H9 (cell line): ENCODE results near the gene DUSP23. TPM values are rescaled to one million over a fixed set of nuclear protein-coding genes. Genes with fewer than 3 reads are reported as not detected.

Experiments
- DNase-seq: peaks from one replicate; pipeline ENCODE4 v3.0.0-alpha.2; 2017
- H2AFZ ChIP-seq: one replicate; pipeline ENCODE4 v1.6.1; 2013; ENCODE audit warnings: mild to moderate bottlenecking, low read length, control low read depth, moderate library complexity
- H2AK5ac ChIP-seq: 2 replicates; pipeline ENCODE4 v1.6.1; 2013; ENCODE audit warnings: low read length, control low read depth, mixed read lengths; ENCODE audit not compliant: insufficient read length
- H2BK120ac ChIP-seq: one replicate; pipeline ENCODE4 v1.6.1; 2013; ENCODE audit warnings: low read depth, mild to moderate bottlenecking, low read length, control low read depth, inconsistent platforms; ENCODE audit not compliant: poor library complexity, severe bottlenecking
- H2BK12ac ChIP-seq: 2 replicates; pipeline ENCODE4 v1.6.1; 2013; ENCODE audit warnings: low read length, control low read depth, mixed read lengths, low read depth; ENCODE audit not compliant: insufficient read length
- H2BK15ac ChIP-seq: 2 replicates; pipeline ENCODE4 v1.6.1; 2013; ENCODE audit warnings: low read depth, low read length, control low read depth
- H2BK20ac ChIP-seq: one replicate; pipeline ENCODE4 v1.6.1; 2013; ENCODE audit warnings: low read depth, mild to moderate bottlenecking, low read length, control low read depth, inconsistent platforms; ENCODE audit not compliant: poor library complexity, severe bottlenecking
- H2BK5ac ChIP-seq: 2 replicates; pipeline ENCODE4 v1.6.1; 2013; ENCODE audit warnings: low read length, control low read depth, mixed read lengths; ENCODE audit not compliant: insufficient read length
- H3K14ac ChIP-seq: 2 replicates; pipeline ENCODE4 v1.6.1; 2013; ENCODE audit warnings: low read length, control low read depth; ENCODE audit not compliant: insufficient read depth
- H3K18ac ChIP-seq: 2 replicates; pipeline ENCODE4 v1.6.1; 2013; ENCODE audit warnings: low read depth, mild to moderate bottlenecking, mixed read lengths, low read length, control low read depth; ENCODE audit not compliant: insufficient read length
- H3K23ac ChIP-seq: 2 replicates; pipeline ENCODE4 v1.6.1; 2013; ENCODE audit warnings: low read length, control low read depth, mixed read lengths, low read depth; ENCODE audit not compliant: insufficient read length
- H3K23me2 ChIP-seq: 2 replicates; pipeline ENCODE4 v1.6.1; 2013; ENCODE audit warnings: low read depth, mild to moderate bottlenecking, mixed read lengths, low read length, control low read depth; ENCODE audit not compliant: insufficient read length, poor library complexity, severe bottlenecking
- H3K27ac ChIP-seq: 2 replicates; pipeline ENCODE4 v1.5.1; 2013; ENCODE audit warnings: low read length, control low read depth, mixed read lengths, low read depth; ENCODE audit not compliant: insufficient read length
- H3K27me3 ChIP-seq: 2 replicates; pipeline ENCODE4 v1.6.1; 2013; ENCODE audit warnings: low read length, control low read depth, inconsistent platforms; ENCODE audit not compliant: insufficient read depth
- H3K4ac ChIP-seq: 2 replicates; pipeline ENCODE4 v1.6.1; 2013; ENCODE audit warnings: low read depth, mild to moderate bottlenecking, control low read depth, inconsistent platforms, low read length, moderate library complexity
- H3K4me1 ChIP-seq: 2 replicates; pipeline ENCODE4 v1.6.1; 2013; ENCODE audit warnings: low read length, control low read depth, inconsistent platforms; ENCODE audit not compliant: insufficient read depth
- H3K4me2 ChIP-seq: 2 replicates; pipeline ENCODE4 v1.6.1; 2013; ENCODE audit warnings: low read length, control low read depth, mixed read lengths; ENCODE audit not compliant: insufficient read length, insufficient read depth
- H3K56ac ChIP-seq: 2 replicates; pipeline ENCODE4 v1.6.1; 2013; ENCODE audit warnings: low read depth, mild to moderate bottlenecking, mixed read lengths, low read length, control low read depth; ENCODE audit not compliant: insufficient read length
- H3K79me1 ChIP-seq: 2 replicates; pipeline ENCODE4 v1.6.1; 2013; ENCODE audit warnings: low read depth, mild to moderate bottlenecking, moderate library complexity, low read length, control low read depth, inconsistent platforms; ENCODE audit not compliant: insufficient read depth, poor library complexity, severe bottlenecking
- H3K79me2 ChIP-seq: 2 replicates; pipeline ENCODE4 v1.6.1; 2013; ENCODE audit warnings: low read length, control low read depth, inconsistent platforms; ENCODE audit not compliant: insufficient read depth
- H3K9ac ChIP-seq: 2 replicates; pipeline ENCODE4 v1.6.1; 2013; ENCODE audit warnings: low read length, control low read depth, mixed read lengths; ENCODE audit not compliant: insufficient read length; ENCODE audit errors: extremely low read depth
- H3K9me3 ChIP-seq: one replicate; pipeline ENCODE4 v1.6.1; 2013; ENCODE audit warnings: low read depth, low read length, inconsistent platforms; ENCODE audit not compliant: control insufficient read depth
- H3T11ph ChIP-seq: one replicate; pipeline ENCODE4 v1.6.1; 2013; ENCODE audit warnings: mild to moderate bottlenecking, low read length, control low read depth, inconsistent platforms
- H4K20me1 ChIP-seq: one replicate; pipeline ENCODE4 v1.6.1; 2013; ENCODE audit not compliant: control insufficient read depth, insufficient read length, insufficient read depth
- H4K5ac ChIP-seq: 2 replicates; pipeline ENCODE4 v1.6.1; 2013; ENCODE audit warnings: low read depth, mild to moderate bottlenecking, mixed read lengths, low read length, control low read depth; ENCODE audit not compliant: insufficient read length
- H4K8ac ChIP-seq: replicated peaks from 2 replicates; pipeline ENCODE4 v1.6.1; 2013; ENCODE audit warnings: low read length, control low read depth, mixed read lengths, low read depth; ENCODE audit not compliant: insufficient read length
- H4K91ac ChIP-seq: 2 replicates; pipeline ENCODE4 v1.6.1; 2013; ENCODE audit warnings: low read depth, mild to moderate bottlenecking, moderate library complexity, mixed read lengths, low read length, control low read depth; ENCODE audit not compliant: insufficient read length
- H3K27ac Mint-ChIP-seq, 3 experiments: 2 replicates in 2 of 3; 3 replicates in 1 of 3; pipeline ENCODE4 v1.8.0; 2020 to 2021; ENCODE audit warnings: mixed read lengths in 3 of 3, mild to moderate bottlenecking in 1 of 3, moderate library complexity in 1 of 3
- H3K27me3 Mint-ChIP-seq: 2 replicates; pipeline ENCODE4 v1.8.0; 2021; ENCODE audit warnings: low read depth, mild to moderate bottlenecking, moderate library complexity, mixed read lengths
- H3K36me3 Mint-ChIP-seq, 3 experiments: 2 replicates in 2 of 3; 3 replicates in 1 of 3; pipeline ENCODE4 v1.8.0; 2020 to 2021; ENCODE audit warnings: low read depth in 3 of 3, mixed read lengths in 3 of 3; ENCODE audit not compliant: insufficient read depth in 1 of 3
- H3K4me1 Mint-ChIP-seq, 2 experiments: 2 replicates each; pipeline ENCODE4 v1.8.0; 2020; ENCODE audit warnings: mixed read lengths in 2 of 2
- H3K4me3 Mint-ChIP-seq, 2 experiments: 2 replicates in 1 of 2; 3 replicates in 1 of 2; pipeline ENCODE4 v1.8.0; 2020 to 2021; ENCODE audit warnings: mild to moderate bottlenecking in 2 of 2, mixed read lengths in 2 of 2, moderate library complexity in 1 of 2
- H3K9me3 Mint-ChIP-seq, 2 experiments: 2 replicates in 1 of 2; 3 replicates in 1 of 2; pipeline ENCODE4 v1.8.0; 2020; ENCODE audit warnings: mild to moderate bottlenecking in 2 of 2, mixed read lengths in 2 of 2, moderate library complexity in 1 of 2
- CTCF ChIP-seq: fragments of 200-600 bp; sonication (generic); conservative IDR thresholded peaks from 3 replicates; pipeline ENCODE4 v1.8.0; 2021; ENCODE audit warnings: antibody characterized with exemption, mild to moderate bottlenecking
- WGBS: extraction: QIAGEN DNeasy Blood & Tissue Kit; methylation state at CpG from one replicate; pipeline ENCODE4 v1.1.7; 2013; ENCODE audit warnings: missing lambda C conversion rate, low lambda C conversion rate, mixed read lengths; ENCODE audit not compliant: insufficient read length; ENCODE audit errors: extremely low coverage; 5-methylcytosine and 5-hydroxymethylcytosine counted together
- total RNA-seq: library from RNA; stranded (reverse); gene quantifications from 2 replicates; pipeline ENCODE4 v1.2.1, GENCODE V29; 2021

Gene DUSP23
- total RNA-seq, 1 experiment from 2014 or later, result 25.0 TPM

GRCh38 chr1:159791461-159791860 lies 10.7 kb downstream of the DUSP23 start:
- no peak overlapping the region for H4K91ac ChIP-seq
- no peak overlapping the region for H4K5ac ChIP-seq
- no peak overlapping the region for H2BK12ac ChIP-seq
- no peak overlapping the region; a peak in 1 of 7 replicates for H3K27ac Mint-ChIP-seq
- no peaks in the 10 kb centered on the region for H3K27me3 ChIP-seq
- no peaks in the 10 kb centered on the region for H3K23me2 ChIP-seq
- no peaks in the 10 kb centered on the region; the same call in 1 of the 2 replicates for H3K27me3 Mint-ChIP-seq
- H2BK15ac ChIP-seq, result no peak overlapping the region
- no peak for DNase-seq
- no peaks in the 10 kb centered on the region for H4K20me1 ChIP-seq
- H3K9ac ChIP-seq, result no peak overlapping the region
- H3K4me1 Mint-ChIP-seq, result peaks cover 4 to 5% of the 10 kb centered on the region in 2 experiments; a peak in 3 of 4 replicates
- H2BK20ac ChIP-seq, result no peak overlapping the region
- no peak overlapping the region for H2BK5ac ChIP-seq
- H3K4me3 Mint-ChIP-seq, result no peak overlapping the region
- H2AK5ac ChIP-seq, result no peak overlapping the region
- no peak overlapping the region for H3K23ac ChIP-seq
- H4K8ac ChIP-seq, result no peak overlapping the region
- no peaks in the 10 kb centered on the region for H3K79me2 ChIP-seq
- H3K4me2 ChIP-seq, result no peak overlapping the region
- H3K36me3 Mint-ChIP-seq, result no peaks in the 10 kb centered on the region
- no peaks in the 10 kb centered on the region for H3K4me1 ChIP-seq
- H3K9me3 Mint-ChIP-seq, result no peaks in the 10 kb centered on the region
- no peak overlapping the region for H3K56ac ChIP-seq
- no peak overlapping the region for H2AFZ ChIP-seq
- H3T11ph ChIP-seq, result no peak overlapping the region
- no peak overlapping the region for H3K14ac ChIP-seq
- no CpG with 5 or more reads among the region's 3 CpGs for WGBS
- H3K4ac ChIP-seq, result no peak overlapping the region
- no peak overlapping the region for H3K18ac ChIP-seq
- TF ChIP-seq CTCF, result no peak
- no peak overlapping the region for H3K27ac ChIP-seq
- H3K79me1 ChIP-seq, result no peaks in the 10 kb centered on the region
- no peak overlapping the region for H2BK120ac ChIP-seq
- no peaks in the 10 kb centered on the region for H3K9me3 ChIP-seq
